GM23248 (cell line): Measurements from ENCODE around the gene RALGPS1. TPM values are rescaled to one million over a fixed set of nuclear protein-coding genes. Genes with fewer than 3 reads are reported as not detected.

Experiments used
- DNase-seq: peaks from one replicate; pipeline ENCODE4 v3.0.0-alpha.2; 2015
- H2AFZ ChIP-seq: fragments of 200-600 bp; sonication (generic); 2 replicates; pipeline ENCODE4 v1.6.1; 2016; ENCODE audit warnings: antibody characterized with exemption
- H3F3A ChIP-seq: fragments of 200-600 bp; sonication (generic); 2 replicates; pipeline ENCODE4 v1.6.1; 2016; ENCODE audit warnings: mild to moderate bottlenecking, antibody characterized with exemption, mixed run types; ENCODE audit not compliant: insufficient read depth
- H3K27ac ChIP-seq: fragments of 200-600 bp; sonication (generic); 2 replicates; pipeline ENCODE4 v1.5.1; 2016; ENCODE audit warnings: mild to moderate bottlenecking
- H3K27me3 ChIP-seq: fragments of 200-600 bp; sonication (generic); replicated peaks from 2 replicates; pipeline ENCODE4 v1.6.1; 2016; ENCODE audit warnings: mild to moderate bottlenecking; ENCODE audit not compliant: insufficient read depth
- H3K36me3 ChIP-seq: fragments of 200-600 bp; sonication (generic); 2 replicates; pipeline ENCODE4 v1.6.1; 2016; ENCODE audit warnings: low read depth, mild to moderate bottlenecking
- H3K4me1 ChIP-seq: fragments of 200-600 bp; sonication (generic); 2 replicates; pipeline ENCODE4 v1.6.1; 2016; ENCODE audit warnings: mild to moderate bottlenecking; ENCODE audit not compliant: insufficient read depth
- H3K4me2 ChIP-seq: fragments of 200-600 bp; sonication (generic); one replicate; pipeline ENCODE4 v1.6.1; 2016; ENCODE audit warnings: mild to moderate bottlenecking; ENCODE audit not compliant: unreplicated experiment
- H3K4me3 ChIP-seq: fragments of 200-600 bp; sonication (generic); 2 replicates; pipeline ENCODE4 v1.5.1; 2016; ENCODE audit warnings: mild to moderate bottlenecking
- H3K79me2 ChIP-seq: fragments of 200-600 bp; sonication (generic); 2 replicates; pipeline ENCODE4 v1.6.1; 2016; ENCODE audit warnings: mild to moderate bottlenecking; ENCODE audit not compliant: insufficient read depth
- H3K9ac ChIP-seq: fragments of 200-600 bp; sonication (generic); 2 replicates; pipeline ENCODE4 v1.6.1; 2016; ENCODE audit warnings: mild to moderate bottlenecking
- H3K9me2 ChIP-seq: fragments of 200-600 bp; sonication (generic); 2 replicates; pipeline ENCODE4 v1.6.1; 2016; ENCODE audit warnings: mixed run types, mild to moderate bottlenecking, moderate library complexity; ENCODE audit not compliant: insufficient read depth
- H3K9me3 ChIP-seq: fragments of 200-600 bp; sonication (generic); one replicate; pipeline ENCODE4 v1.6.1; 2017; ENCODE audit warnings: low read depth
- H4K20me1 ChIP-seq: fragments of 200-600 bp; sonication (generic); 2 replicates; pipeline ENCODE4 v1.6.0; 2016; ENCODE audit not compliant: insufficient read depth
- EZH2 ChIP-seq: fragments of 200-600 bp; sonication (generic); IDR thresholded peaks from 2 replicates; pipeline ENCODE4 v1.6.1; 2018; ENCODE audit warnings: antibody characterized with exemption, mild to moderate bottlenecking; ENCODE audit not compliant: insufficient read depth, poor library complexity, severe bottlenecking
- EZH2phosphoT487 ChIP-seq: fragments of 200-600 bp; sonication (generic); IDR thresholded peaks from 2 replicates; pipeline ENCODE4 v1.6.1; 2018; ENCODE audit warnings: antibody characterized with exemption, moderate library complexity, mild to moderate bottlenecking, low read depth; ENCODE audit not compliant: insufficient read depth
- WGBS, 2 experiments: methylation state at CpG; one replicate each; pipeline ENCODE4 v1.1.6; 2015 to 2017; ENCODE audit warnings: low lambda C conversion rate in 2 of 2, low coverage in 1 of 2; ENCODE audit errors: missing lambda C conversion rate in 2 of 2; 5-methylcytosine and 5-hydroxymethylcytosine counted together
- in situ Hi-C: fragments of 300-500 bp; cut with MboI; formaldehyde crosslinking; loops from 2 replicates; pipeline ENCODE4 v1.15.0; 2020
- polyA plus RNA-seq: library from polyadenylated mRNA; unstranded; fragments of >200 nt; fragmentation: Nextera tagmentation; extraction: Ambion mirVana; gene quantifications from 2 replicates; pipeline ENCODE4 v1.2.1, GENCODE V29; 2016
- total RNA-seq: library from RNA; depleted of rRNA; stranded (reverse); fragments of >200 nt; shearing (Covaris generic); gene quantifications from 2 replicates; pipeline ENCODE4 v1.2.3, GENCODE V29; 2014

RALGPS1 gene
- total and polyA plus RNA-seq, 2 experiments from 2014 or later, result 0.54 to 1.8 TPM

- no peaks in the 10 kb centered on the region for H3K79me2 ChIP-seq
- 69 to 72% methylated on average over 5 of the region's 5 CpGs for WGBS, 2 experiments
- no peaks in the 10 kb centered on the region for H3K9me2 ChIP-seq
- no peak overlapping the region for H3K4me2 ChIP-seq
- H3K9ac ChIP-seq, result peak overlapping the region; percentile 84
- peaks cover 29% of the 10 kb centered on the region for H3F3A ChIP-seq
- no peaks in the 10 kb centered on the region for H3K36me3 ChIP-seq
- H2AFZ ChIP-seq, result no peak overlapping the region
- H3K4me1 ChIP-seq, result peaks cover 40% of the 10 kb centered on the region
- TF ChIP-seq EZH2 (no peak), EZH2phosphoT487 (no peak)
- H3K4me3 ChIP-seq, result no peak overlapping the region
- DNase-seq, result no peak
- no peaks in the 10 kb centered on the region for H3K9me3 ChIP-seq
- in situ Hi-C loops, result no loop called here
- peak overlapping the region; percentile 99 for H3K27ac ChIP-seq
- H3K27me3 ChIP-seq, result no peaks in the 10 kb centered on the region
- no peaks in the 10 kb centered on the region for H4K20me1 ChIP-seq
Measured at GRCh38 chr9:127185181-127185580, 270.6 kb downstream of the RALGPS1 start.

- H3K27me3 ChIP-seq, result no peaks in the 10 kb centered on the region
- H3K9me3 ChIP-seq, result no peaks in the 10 kb centered on the region
- peaks cover 29% of the 10 kb centered on the region for H3F3A ChIP-seq
- peak overlapping the region; percentile 80 for H3K4me2 ChIP-seq
- no peaks in the 10 kb centered on the region for H3K36me3 ChIP-seq
- no peaks in the 10 kb centered on the region for H4K20me1 ChIP-seq
- peak overlapping the region; percentile 38 for H2AFZ ChIP-seq
- TF ChIP-seq EZH2 (no peak), EZH2phosphoT487 (no peak)
- H3K4me3 ChIP-seq, result peak overlapping the region; percentile 26
- DNase-seq, result peak; percentile 97
- WGBS, 2 experiments, result 1 to 3% methylated on average over 11 of the region's 11 CpGs
- H3K9ac ChIP-seq, result peak overlapping the region; percentile 84
- H3K4me1 ChIP-seq, result peaks cover 40% of the 10 kb centered on the region
- no peaks in the 10 kb centered on the region for H3K9me2 ChIP-seq
- in situ Hi-C loops, result no loop called here
- H3K79me2 ChIP-seq, result no peaks in the 10 kb centered on the region
- H3K27ac ChIP-seq, result peak overlapping the region; percentile 99
Measured at GRCh38 chr9:127185931-127186781, 271.6 kb downstream of the RALGPS1 start.

GRCh38 chr9:127186806-127187205, 272.2 kb downstream of the RALGPS1 start:
- Histone ChIP-seq H3K27ac (peak overlapping the region; percentile 99), H3F3A (peaks cover 29% of the 10 kb centered on the region), H3K9me3 (no peaks in the 10 kb centered on the region), H3K27me3 (no peaks in the 10 kb centered on the region), H3K4me2 (peak overlapping the region; percentile 80), H3K4me3 (peak overlapping the region; percentile 26), H3K79me2 (no peaks in the 10 kb centered on the region), H3K4me1 (peaks cover 40% of the 10 kb centered on the region), H4K20me1 (no peaks in the 10 kb centered on the region), H3K36me3 (no peaks in the 10 kb centered on the region), H2AFZ (peak overlapping the region; percentile 38), H3K9ac (peak overlapping the region; percentile 84), H3K9me2 (no peaks in the 10 kb centered on the region)
- whole genome bisulfite sequencing, 2 experiments, result 35 to 38% methylated on average over 7 of the region's 7 CpGs
- in situ Hi-C loops, result no loop called here
- TF ChIP-seq EZH2phosphoT487, result no peak
- TF ChIP-seq EZH2, result no peak
- DNase-seq, result no peak

- H2AFZ ChIP-seq, result no peak overlapping the region
- H3K79me2 ChIP-seq, result no peaks in the 10 kb centered on the region
- no peaks in the 10 kb centered on the region for H3K36me3 ChIP-seq
- no peaks in the 10 kb centered on the region for H4K20me1 ChIP-seq
- no peaks in the 10 kb centered on the region for H3K27me3 ChIP-seq
- H3K9me2 ChIP-seq, result no peaks in the 10 kb centered on the region
- peaks cover 29% of the 10 kb centered on the region for H3F3A ChIP-seq
- peak overlapping the region; percentile 80 for H3K4me2 ChIP-seq
- peak; percentile 99 for DNase-seq
- H3K9ac ChIP-seq, result peak overlapping the region; percentile 84
- in situ Hi-C loops, result no loop called here
- peak overlapping the region; percentile 99 for H3K27ac ChIP-seq
- 13 to 19% methylated on average over 14 of the region's 14 CpGs for WGBS, 2 experiments
- TF ChIP-seq EZH2phosphoT487, result no peak
- no peak for TF ChIP-seq EZH2
- H3K4me1 ChIP-seq, result peaks cover 40% of the 10 kb centered on the region
- H3K9me3 ChIP-seq, result no peaks in the 10 kb centered on the region
- H3K4me3 ChIP-seq, result peak overlapping the region; percentile 26; the same call in 1 of the 2 replicates
Measured at GRCh38 chr9:127187231-127187956, 272.8 kb downstream of the RALGPS1 start.
